Peyer's patch (tissue), 4 donors: ENCODE measurements around the gene GK. TPM values are rescaled to one million over a fixed set of nuclear protein-coding genes. Genes with fewer than 3 reads are reported as not detected.

Source experiments
- DNase-seq, 3 donors: peaks; one replicate each; pipeline ENCODE4 v3.0.0-alpha.2; 2017 to 2019
- H3K27ac ChIP-seq, 4 donors: fragments of 200-600 bp; sonication (generic); one replicate each; pipeline ENCODE4 v1.5.1; 2016 to 2019
- H3K27me3 ChIP-seq, 2 donors: fragments of 200-600 bp; sonication (generic); one replicate each; pipeline ENCODE4 v1.5.1; 2019
- H3K36me3 ChIP-seq, 3 donors: fragments of 200-600 bp; sonication (generic); one replicate each; pipeline ENCODE4 v1.5.1; 2016 to 2019
- H3K4me1 ChIP-seq, 4 donors: fragments of 200-600 bp; sonication (generic); one replicate each; pipeline ENCODE4 v1.5.1; 2016 to 2019
- H3K4me3 ChIP-seq, 4 donors: fragments of 200-600 bp; sonication (generic); 1 replicate in 3 of 4; 2 replicates in 1 of 4; pipeline ENCODE4 v1.5.1; 2016 to 2019; ENCODE audit warnings: mild to moderate bottlenecking in 1 of 4
- H3K9me3 ChIP-seq, 4 donors: fragments of 200-600 bp; sonication (generic); one replicate each; pipeline ENCODE4 v1.5.1; 2016 to 2019; ENCODE audit warnings: mild to moderate bottlenecking in 1 of 4
- CTCF ChIP-seq, 6 experiments: fragments of 450-650 bp in 4 of 6; fragments of 200-600 bp in 2 of 6; sonication (generic) in 1 of 6; IDR thresholded peaks; one replicate each; pipeline ENCODE4 v1.5.1; 2017 to 2019; ENCODE audit warnings: antibody characterized with exemption in 6 of 6, mild to moderate bottlenecking in 3 of 6, moderate library complexity in 1 of 6
- POLR2A ChIP-seq, 2 donors: fragments of 450-650 bp; IDR thresholded peaks; one replicate each; pipeline ENCODE4 v1.5.1; 2017; ENCODE audit warnings: antibody characterized with exemption in 2 of 2, mild to moderate bottlenecking in 2 of 2, moderate library complexity in 2 of 2
- total RNA-seq, 4 donors: library from RNA; depleted of rRNA; stranded (reverse); fragments of >200 nt; gene quantifications; one replicate each; pipeline ENCODE4 v1.1.0, GENCODE V29; 2016

GK gene
- total RNA-seq, 4 donors from 2014 or later = 12.4 to 74.1 (median 56.9) TPM

- TF ChIP-seq POLR2A (IDR thresholded peaks at IDR 0.05) = no peak
- TF ChIP-seq CTCF (IDR thresholded peaks at IDR 0.05) = no peak
- no peaks in the 10 kb centered on the region for H3K4me1 ChIP-seq
- H3K27ac ChIP-seq = no peak overlapping the region
- H3K27me3 ChIP-seq = no peaks in the 10 kb centered on the region
- no peaks in the 10 kb centered on the region for H3K36me3 ChIP-seq
- no peak overlapping the region for H3K4me3 ChIP-seq
- H3K9me3 ChIP-seq = no peaks in the 10 kb centered on the region
- no peak for DNase-seq
Observed at GRCh38 chrX:30714138-30714537, 60.9 kb downstream of the GK start.

- Histone ChIP-seq H3K9me3 (no peaks in the 10 kb centered on the region), H3K36me3 (no peaks in the 10 kb centered on the region), H3K4me1 (no peaks in the 10 kb centered on the region), H3K27ac (no peak overlapping the region), H3K4me3 (no peak overlapping the region), H3K27me3 (no peaks in the 10 kb centered on the region)
- no peak for DNase-seq
- TF ChIP-seq CTCF (IDR thresholded peaks at IDR 0.05) = no peak
- no peak for TF ChIP-seq POLR2A (IDR thresholded peaks at IDR 0.05)
Observed at GRCh38 chrX:30715976-30716375, 62.8 kb downstream of the GK start.

GRCh38 chrX:30733852-30734660 is 80.8 kb downstream of the GK start:
- no peaks in the 10 kb centered on the region for H3K4me1 ChIP-seq
- TF ChIP-seq CTCF (IDR thresholded peaks at IDR 0.05) (no peak), POLR2A (IDR thresholded peaks at IDR 0.05) (no peak)
- no peaks in the 10 kb centered on the region for H3K9me3 ChIP-seq
- H3K36me3 ChIP-seq = no peaks in the 10 kb centered on the region
- no peak for DNase-seq
- no peaks in the 10 kb centered on the region for H3K27me3 ChIP-seq
- no peak overlapping the region for H3K4me3 ChIP-seq
- no peak overlapping the region for H3K27ac ChIP-seq

- no peak for DNase-seq
- Histone ChIP-seq H3K4me3 (no peak overlapping the region), H3K36me3 (no peaks in the 10 kb centered on the region), H3K9me3 (no peaks in the 10 kb centered on the region), H3K27ac (no peak overlapping the region), H3K27me3 (no peaks in the 10 kb centered on the region), H3K4me1 (no peaks in the 10 kb centered on the region)
- TF ChIP-seq CTCF (IDR thresholded peaks at IDR 0.05) (no peak), POLR2A (IDR thresholded peaks at IDR 0.05) (no peak)
Observed at GRCh38 chrX:30734782-30735181, 81.6 kb downstream of the GK start.

- H3K4me3 ChIP-seq = no peak overlapping the region
- no peaks in the 10 kb centered on the region for H3K9me3 ChIP-seq
- no peaks in the 10 kb centered on the region for H3K36me3 ChIP-seq
- no peaks in the 10 kb centered on the region for H3K4me1 ChIP-seq
- H3K27me3 ChIP-seq = no peaks in the 10 kb centered on the region
- peak; percentile 52 to 81 (median 56) for DNase-seq
- H3K27ac ChIP-seq = no peak overlapping the region
- peak; percentile 16 to 67 (median 60) for TF ChIP-seq CTCF (IDR thresholded peaks at IDR 0.05)
- TF ChIP-seq POLR2A (IDR thresholded peaks at IDR 0.05) = no peak
Observed at GRCh38 chrX:30735839-30736238, 82.6 kb downstream of the GK start.
